ENCODE results near the gene GPR65.
A peak's percentile ranks its signal among the peaks of the same experiment; 100 is the strongest.
"Not testable (repeated sequence)": the region's sequence is repeated elsewhere in the genome, so short reads cannot be mapped to it uniquely, and the experiment has no call there.

Gene GPR65

GRCh38 chr14:88003425-88003824 lies 1.5 kb upstream of the GPR65 start:
- DNase-seq (ENCODE audit: low spot score) (no peak), FAIRE-seq (no peak)

DNA sequence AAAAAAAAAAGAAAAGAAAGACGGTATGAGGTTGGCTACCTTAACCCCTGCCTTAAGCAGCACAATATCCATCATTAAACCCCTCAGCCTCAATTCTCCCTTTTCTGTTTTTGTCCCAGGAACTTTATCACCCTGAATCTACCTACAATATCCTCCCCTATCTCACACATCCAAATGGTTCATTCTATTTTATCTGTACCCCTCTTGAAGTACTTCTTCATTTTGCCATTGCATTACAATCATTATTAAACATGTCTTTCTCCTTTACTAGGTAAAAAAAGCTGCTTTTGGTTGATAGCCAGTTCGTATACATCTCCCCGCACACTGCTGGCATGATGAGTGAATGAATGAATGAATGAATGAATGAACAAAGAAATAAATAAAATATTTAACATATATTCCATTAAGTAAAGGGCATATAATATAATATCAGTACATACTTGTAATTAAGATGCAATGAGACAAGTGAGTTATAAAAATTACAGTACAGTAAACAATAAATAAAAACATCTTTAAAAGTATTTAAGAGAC lies 364 bp upstream of the GPR65 start:
- FAIRE-seq (no peak), DNase-seq (ENCODE audit: low spot score) (no peak)

DNA sequence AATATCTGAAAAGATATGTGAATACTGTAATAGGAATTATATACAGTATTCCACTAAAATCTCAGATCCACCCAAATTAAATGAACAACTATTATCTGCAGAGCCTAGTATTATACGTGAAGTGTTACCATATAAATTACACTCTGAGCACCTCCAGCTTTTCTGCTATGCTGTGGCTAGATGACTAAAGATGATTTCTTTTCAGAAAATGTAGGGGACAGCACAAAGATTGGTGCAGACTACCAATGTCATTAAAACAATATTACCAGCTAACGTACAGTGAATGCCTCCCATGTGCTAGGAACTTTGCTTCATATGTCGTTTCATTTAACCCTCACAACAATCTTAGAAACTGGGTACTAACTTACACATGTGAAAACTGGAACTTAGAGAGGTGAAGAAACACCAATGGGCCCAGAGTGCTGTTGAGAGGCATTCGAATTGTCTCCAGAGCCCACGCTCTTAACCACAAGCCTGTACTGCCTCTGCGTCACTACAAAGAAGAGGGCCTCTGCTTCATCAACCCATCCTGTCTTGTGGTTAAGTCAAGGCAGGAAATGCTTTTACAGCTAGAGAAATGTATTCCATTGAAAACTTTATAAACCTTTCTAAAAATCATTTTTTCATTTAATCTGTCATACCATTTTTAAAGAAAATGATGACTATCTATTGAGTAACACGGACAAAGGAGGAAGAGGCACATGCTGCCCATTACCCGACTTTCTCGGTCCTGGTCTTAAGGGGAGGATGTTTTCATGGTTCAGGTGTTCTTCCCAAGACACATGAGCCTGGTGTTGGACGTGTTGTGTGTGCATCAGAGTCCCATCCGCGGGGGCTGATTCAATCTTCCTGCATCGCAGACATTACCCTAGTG lies 1.3 kb downstream of the GPR65 start:
- FAIRE-seq (no peak), DNase-seq (ENCODE audit: low spot score) (peak; percentile 54)

- no peak for FAIRE-seq
- no peak for DNase-seq (ENCODE audit: low spot score)
Measured at GRCh38 chr14:88007608-88008007, 2.7 kb downstream of the GPR65 start.

DNA sequence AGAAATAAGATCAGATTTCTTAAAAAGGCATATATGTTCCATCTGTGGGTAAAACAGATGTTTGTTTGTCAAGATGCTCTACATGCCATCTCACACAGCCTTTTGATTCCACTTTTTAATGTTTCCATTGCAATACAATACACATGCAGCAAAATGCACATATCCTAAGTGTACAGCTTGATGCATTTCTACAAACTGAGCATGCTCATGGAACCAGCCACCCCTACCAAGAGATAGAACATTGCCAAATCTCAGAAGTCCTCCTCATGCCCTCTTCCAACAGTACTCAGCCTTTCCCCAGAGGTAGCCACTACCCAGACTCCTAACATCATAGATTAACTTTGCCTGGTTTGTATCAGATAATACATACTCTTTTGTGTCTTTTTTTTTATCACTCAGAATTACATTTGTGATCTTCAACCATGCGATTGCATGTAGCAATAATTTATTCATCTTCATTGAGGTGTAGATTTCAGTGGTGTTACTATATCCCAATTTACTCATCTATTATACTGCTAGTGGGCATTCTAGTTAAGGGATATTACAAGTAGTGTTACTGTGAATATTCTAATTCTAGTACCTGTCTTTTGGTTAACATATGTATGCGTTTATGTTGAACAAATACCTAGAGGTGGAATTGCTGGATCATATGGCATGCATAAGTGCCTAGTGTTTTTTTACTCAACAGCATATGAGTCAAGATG lies 3.3 kb downstream of the GPR65 start:
- FAIRE-seq (no peak), DNase-seq (ENCODE audit: low spot score) (no peak)

GRCh38 chr14:88009486-88009885 lies 4.6 kb downstream of the GPR65 start:
- DNase-seq (ENCODE audit: low spot score): no peak
- FAIRE-seq: no peak

DNA sequence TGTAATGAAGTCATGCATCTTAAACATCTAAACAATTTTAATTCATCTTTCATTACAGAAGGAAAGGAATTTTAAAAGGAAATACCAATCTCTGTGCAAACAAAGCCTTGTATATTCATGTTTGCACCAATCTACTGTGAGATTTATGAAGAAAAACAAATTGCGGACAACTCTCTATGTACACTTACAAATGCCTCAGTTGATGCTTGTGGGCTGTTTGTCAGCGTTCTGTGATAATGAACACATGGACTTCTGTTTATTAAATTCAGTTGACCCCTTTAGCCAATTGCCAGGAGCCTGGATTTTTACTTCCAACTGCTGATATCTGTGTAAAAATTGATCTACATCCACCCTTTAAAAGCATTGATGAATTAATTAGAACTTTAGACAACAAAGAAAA lies 5.4 kb downstream of the GPR65 start:
- no peak for FAIRE-seq

DNA sequence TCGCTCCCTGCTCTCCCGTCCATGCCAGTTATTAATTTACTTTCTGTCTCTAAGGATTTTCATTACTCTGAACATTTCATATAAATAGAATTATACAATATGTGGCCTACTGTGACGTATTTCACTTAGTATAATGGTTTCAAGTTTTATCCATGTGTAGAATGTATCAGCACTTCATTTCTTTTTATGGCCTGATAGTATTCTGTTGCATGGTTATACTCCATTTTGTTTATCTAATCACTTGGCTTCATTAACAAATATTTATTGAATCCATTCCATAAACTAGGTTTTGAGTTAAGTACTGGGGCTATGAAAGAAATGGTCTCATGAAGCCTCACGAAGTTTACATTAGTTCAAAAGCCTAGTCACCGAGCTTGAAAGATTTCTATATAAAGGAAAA lies 7.6 kb downstream of the GPR65 start:
- FAIRE-seq: no peak
- DNase-seq (ENCODE audit: low spot score): no peak

More for the DNA sequence above, 5.4 kb downstream of the GPR65 start:
- no peak for DNase-seq (ENCODE audit: low spot score)

- peak; percentile 50 for FAIRE-seq
Measured at GRCh38 chr14:88013750-88014349, 8.9 kb downstream of the GPR65 start.

GRCh38 chr14:88016768-88017167 lies 11.8 kb downstream of the GPR65 start:
- no peak for FAIRE-seq

More at GRCh38 chr14:88013750-88014349, 8.9 kb downstream of the GPR65 start:
- peak; percentile 74 for DNase-seq (ENCODE audit: low spot score)

GRCh38 chr14:88017535-88017934 lies 12.6 kb downstream of the GPR65 start:
- DNase-seq (ENCODE audit: low spot score) (no peak), FAIRE-seq (no peak)

More at GRCh38 chr14:88016768-88017167, 11.8 kb downstream of the GPR65 start:
- no peak for DNase-seq (ENCODE audit: low spot score)

- DNase-seq (ENCODE audit: low spot score) (no peak), FAIRE-seq (no peak)
Measured at GRCh38 chr14:88023658-88024187, 18.8 kb downstream of the GPR65 start.

DNA sequence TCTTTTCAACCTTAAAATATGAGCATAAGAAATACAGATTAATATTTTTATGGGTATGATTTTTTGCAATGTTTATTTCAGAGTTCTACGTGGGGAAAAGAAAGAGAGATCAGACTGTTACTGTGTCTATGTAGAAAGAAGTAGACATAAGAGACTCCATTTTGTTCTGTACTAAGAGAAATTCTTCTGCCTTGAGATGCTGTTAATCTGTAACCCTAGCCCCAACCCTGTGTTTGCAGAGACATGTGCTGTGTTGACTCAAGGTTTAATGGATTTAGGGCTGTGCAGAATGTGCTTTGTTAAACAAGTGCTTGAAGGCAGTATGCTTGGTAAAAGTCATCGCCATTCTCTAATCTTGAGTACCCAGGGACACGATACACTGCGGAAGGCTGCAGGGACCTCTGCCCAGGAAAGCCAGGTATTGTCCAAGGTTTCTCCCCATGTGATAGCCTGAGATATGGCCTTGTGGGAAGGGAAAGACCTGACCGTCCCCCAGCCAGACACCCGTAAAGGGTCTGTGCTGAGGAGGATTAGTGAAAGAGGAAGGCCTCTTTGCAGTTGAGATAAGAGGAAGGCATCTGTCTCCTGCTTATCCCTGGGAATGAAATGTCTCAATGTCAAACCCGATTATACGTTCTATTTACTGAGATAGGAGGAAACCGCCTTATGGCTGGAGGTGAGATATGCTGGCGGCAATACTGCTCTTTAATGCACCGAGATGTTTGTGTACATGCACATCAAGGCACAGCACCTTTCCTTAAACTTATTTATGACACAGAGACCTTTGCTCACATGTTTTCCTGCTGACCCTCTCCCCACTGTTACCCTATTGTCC lies 19.5 kb downstream of the GPR65 start:
- not testable (repeated sequence) for DNase-seq (ENCODE audit: low spot score); FAIRE-seq

DNA sequence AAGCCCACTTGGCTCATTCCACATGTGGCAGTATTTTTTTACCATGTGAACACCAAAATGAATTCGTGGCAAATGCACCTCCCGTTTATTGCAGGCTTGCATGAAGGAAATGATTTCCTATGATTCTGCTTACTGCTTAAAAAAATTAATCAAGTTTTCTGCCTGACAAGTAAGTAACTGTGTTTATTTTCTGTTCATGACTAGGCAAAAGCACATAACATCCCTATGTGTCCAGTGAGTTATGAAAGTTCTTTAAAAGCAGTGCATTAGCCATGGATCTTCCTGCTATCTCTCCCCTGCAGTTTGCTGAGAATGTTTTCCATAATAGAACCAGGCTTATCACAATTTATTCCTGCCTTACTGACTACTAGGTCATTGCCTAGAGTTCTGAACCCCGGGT lies 20.4 kb downstream of the GPR65 start:
- DNase-seq (ENCODE audit: low spot score): no peak

DNA sequence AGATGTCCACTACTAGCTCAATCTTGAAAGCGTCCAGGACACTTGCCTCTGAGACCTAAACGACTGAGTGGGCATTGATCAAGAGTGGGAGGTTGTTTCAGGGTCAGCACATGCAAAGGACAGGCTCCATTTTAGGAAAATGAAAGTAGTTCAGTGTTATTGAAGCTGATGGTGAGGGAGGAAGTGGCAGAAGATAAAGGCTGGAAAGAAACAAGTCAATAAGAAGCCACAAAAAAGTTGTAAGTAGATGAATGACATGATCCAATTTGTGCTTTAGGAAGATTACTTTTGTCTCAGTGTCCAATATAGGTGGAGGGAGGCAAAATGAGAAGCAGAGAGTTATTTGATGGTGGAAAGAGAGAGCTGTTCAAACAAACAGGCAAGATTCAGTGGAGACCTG lies 22.0 kb downstream of the GPR65 start:
- FAIRE-seq (no peak), DNase-seq (ENCODE audit: low spot score) (no peak)

More for the DNA sequence above, 20.4 kb downstream of the GPR65 start:
- FAIRE-seq: no peak

GRCh38 chr14:88029500-88029899 lies 24.6 kb downstream of the GPR65 start:
- DNase-seq (ENCODE audit: low spot score) (no peak), FAIRE-seq (peak; percentile 50)

DNA sequence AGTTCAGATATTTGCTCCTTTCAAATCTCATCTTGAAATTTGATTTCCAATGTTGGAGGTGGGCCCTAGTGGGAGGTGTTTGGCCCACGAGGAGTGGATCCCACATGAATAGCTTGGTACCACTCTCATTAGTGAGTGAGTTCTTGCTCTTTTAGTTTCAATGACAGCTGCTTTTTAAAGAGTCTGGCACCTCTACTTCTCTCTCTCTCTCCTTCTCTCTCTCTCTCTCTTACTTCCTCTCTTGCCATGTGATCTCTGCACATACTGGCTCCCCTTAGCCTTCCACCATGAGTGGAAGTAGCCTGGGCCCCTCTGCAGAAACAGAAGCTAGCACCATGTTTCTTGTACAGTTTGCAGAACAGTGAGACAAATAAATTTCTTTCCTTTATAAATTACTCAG lies 25.1 kb downstream of the GPR65 start:
- DNase-seq (ENCODE audit: low spot score) (no peak), FAIRE-seq (no peak)

GRCh38 chr14:88030892-88031291 lies 26.0 kb downstream of the GPR65 start:
- DNase-seq (ENCODE audit: low spot score): no peak

GRCh38 chr14:88032373-88032772 lies 27.4 kb downstream of the GPR65 start:
- no peak for DNase-seq (ENCODE audit: low spot score)
- no peak for FAIRE-seq

More at GRCh38 chr14:88030892-88031291, 26.0 kb downstream of the GPR65 start:
- FAIRE-seq: peak; percentile 20

DNA sequence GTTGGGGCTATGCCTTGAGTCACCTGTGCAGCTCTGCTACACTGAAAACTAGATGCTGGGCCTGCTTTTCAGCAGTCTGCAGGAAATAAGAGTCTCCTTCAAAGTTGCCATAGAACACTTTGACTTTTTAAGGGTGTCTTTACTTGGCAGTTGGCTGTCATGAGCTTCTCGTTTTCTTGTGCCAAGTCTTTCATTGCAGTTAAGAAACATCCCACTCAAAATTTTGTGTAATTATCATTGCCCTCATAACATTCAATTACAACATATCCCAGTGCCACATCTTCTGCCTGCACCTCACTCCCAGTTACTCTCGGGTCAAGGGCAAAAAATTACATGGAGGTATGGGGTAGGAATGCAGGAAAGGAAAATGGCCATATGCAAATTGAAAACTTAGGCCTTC lies 29.1 kb downstream of the GPR65 start:
- FAIRE-seq: no peak

DNA sequence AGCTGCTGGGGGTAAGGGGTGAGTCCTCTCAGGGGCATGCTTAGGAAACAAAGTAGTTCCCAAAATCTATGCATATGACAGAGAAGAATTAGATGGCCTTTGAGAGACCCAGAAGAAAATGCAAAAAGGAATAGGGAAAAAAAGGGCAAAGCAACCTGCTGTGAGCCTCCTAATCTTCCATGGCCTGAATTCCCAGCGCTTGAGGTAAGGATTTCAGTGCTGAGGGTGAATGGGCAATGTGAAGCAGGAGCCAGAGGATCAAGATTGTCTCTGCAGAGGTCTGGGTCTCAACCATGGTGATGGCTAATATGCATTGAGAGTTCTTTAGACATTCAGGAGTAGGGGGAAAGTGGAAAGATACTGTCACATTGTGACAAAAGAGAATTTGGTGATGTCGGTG lies 31.5 kb downstream of the GPR65 start:
- DNase-seq (ENCODE audit: low spot score) (no peak), FAIRE-seq (no peak)

More for the DNA sequence above, 29.1 kb downstream of the GPR65 start:
- no peak for DNase-seq (ENCODE audit: low spot score)
